ENCODE measurements around the gene GRID1. TPM values are rescaled to one million over a fixed set of nuclear protein-coding genes. Genes with fewer than 3 reads are reported as not detected.

Gene GRID1
- polyA plus RNA-seq, 1 donor (not counting 4 experiments of a cell fraction or from before 2014, with no cell fraction given) = 0.01 TPM

GRCh38 chr10:86209726-86210125, 156.9 kb downstream of the GRID1 start:
- no peak for DNase-seq (ENCODE audit: low read depth, low spot score)
- H2AFZ ChIP-seq (ENCODE audit: control insufficient read depth, low read length) = no peak overlapping the region
- H3K9ac ChIP-seq (ENCODE audit: control insufficient read depth, extremely low read depth, insufficient read depth, low read length) = no peak overlapping the region
- no peaks in the 10 kb centered on the region for H3K27me3 ChIP-seq (ENCODE audit: control insufficient read depth, extremely low read depth, insufficient read depth, low read length)
- H4K20me1 ChIP-seq (ENCODE audit: control insufficient read depth, extremely low read depth, insufficient read depth, low read length) = no peaks in the 10 kb centered on the region
- H3K4me3 ChIP-seq (ENCODE audit: control insufficient read depth in 2 of 3, extremely low read depth in 1 of 3, insufficient read depth in 2 of 3, low read depth in 1 of 3, low read length in 3 of 3) = no peak overlapping the region
- no peaks in the 10 kb centered on the region for H3K4me1 ChIP-seq (ENCODE audit: control insufficient read depth, extremely low read depth, insufficient read depth, low read length)
- H3K27ac ChIP-seq (ENCODE audit: control insufficient read depth, insufficient read depth, low read length) = no peak overlapping the region
- no peaks in the 10 kb centered on the region for H3K9me1 ChIP-seq (ENCODE audit: control insufficient read depth, extremely low read depth, insufficient read depth, low read length)
- no peak overlapping the region for H3K4me2 ChIP-seq (ENCODE audit: control insufficient read depth, extremely low read depth, insufficient read depth, low read depth, low read length)
- H3K36me3 ChIP-seq (ENCODE audit: control insufficient read depth in 2 of 2, extremely low read depth in 1 of 2, insufficient read depth in 2 of 2, low read length in 2 of 2) = no peaks in the 10 kb centered on the region
- H3K9me3 ChIP-seq (ENCODE audit: control insufficient read depth, low read depth, low read length) = no peaks in the 10 kb centered on the region
- TF ChIP-seq CTCF (optimal IDR thresholded peaks at IDR 0.05 in 1 of 3, IDR thresholded peaks at IDR 0.05 in 1 of 3, conservative IDR thresholded peaks at IDR 0.05 in 1 of 3; ENCODE audit: extremely low read depth in 1 of 3, insufficient read depth in 2 of 3, low read length in 3 of 3) (no peak), EZH2 (IDR thresholded peaks at IDR 0.05; ENCODE audit: low read length) (no peak)
- dilution Hi-C loops (cut with MboI; ENCODE audit: extremely low pct_ligation_motif_present, low sequenced_read_pairs) = no loop called here
- no peak for FAIRE-seq
- H3K79me2 ChIP-seq (ENCODE audit: control insufficient read depth, insufficient read depth, low read length) = no peaks in the 10 kb centered on the region

- Histone ChIP-seq H2AFZ (ENCODE audit: control insufficient read depth, low read length) (no peak overlapping the region), H4K20me1 (ENCODE audit: control insufficient read depth, extremely low read depth, insufficient read depth, low read length) (no peaks in the 10 kb centered on the region)
These were observed 159.4 kb downstream of the GRID1 start for GRCh38 chr10:86207226-86207625.

More at GRCh38 chr10:86207226-86207625, 159.4 kb downstream of the GRID1 start:
- no peaks in the 10 kb centered on the region for H3K79me2 ChIP-seq (ENCODE audit: control insufficient read depth, insufficient read depth, low read length)
- H3K27ac ChIP-seq (ENCODE audit: control insufficient read depth, insufficient read depth, low read length) = no peak overlapping the region
- FAIRE-seq (no peak), DNase-seq (ENCODE audit: low read depth, low spot score) (no peak)
- no peaks in the 10 kb centered on the region for H3K27me3 ChIP-seq (ENCODE audit: control insufficient read depth, extremely low read depth, insufficient read depth, low read length)
- no peak overlapping the region for H3K4me2 ChIP-seq (ENCODE audit: control insufficient read depth, extremely low read depth, insufficient read depth, low read depth, low read length)
- H3K9me3 ChIP-seq (ENCODE audit: control insufficient read depth, low read depth, low read length) = no peaks in the 10 kb centered on the region
- no peaks in the 10 kb centered on the region for H3K4me1 ChIP-seq (ENCODE audit: control insufficient read depth, extremely low read depth, insufficient read depth, low read length)
- H3K4me3 ChIP-seq (ENCODE audit: control insufficient read depth in 2 of 3, extremely low read depth in 1 of 3, insufficient read depth in 2 of 3, low read depth in 1 of 3, low read length in 3 of 3) = no peak overlapping the region
- no peaks in the 10 kb centered on the region for H3K9me1 ChIP-seq (ENCODE audit: control insufficient read depth, extremely low read depth, insufficient read depth, low read length)
- no peak overlapping the region for H3K9ac ChIP-seq (ENCODE audit: control insufficient read depth, extremely low read depth, insufficient read depth, low read length)
- dilution Hi-C loops (cut with MboI; ENCODE audit: extremely low pct_ligation_motif_present, low sequenced_read_pairs) = no loop called here
- TF ChIP-seq EZH2 (IDR thresholded peaks at IDR 0.05; ENCODE audit: low read length) (no peak), CTCF (optimal IDR thresholded peaks at IDR 0.05 in 1 of 3, IDR thresholded peaks at IDR 0.05 in 1 of 3, conservative IDR thresholded peaks at IDR 0.05 in 1 of 3; ENCODE audit: extremely low read depth in 1 of 3, insufficient read depth in 2 of 3, low read length in 3 of 3) (no peak)
- no peaks in the 10 kb centered on the region for H3K36me3 ChIP-seq (ENCODE audit: control insufficient read depth in 2 of 2, extremely low read depth in 1 of 2, insufficient read depth in 2 of 2, low read length in 2 of 2)
